Hematopoietic multipotent progenitor cell treated with erythropoietin and hydrocortisone succinate and interleukin-3 and kit ligand, for 4 days (in vitro differentiated cells): ENCODE results near the gene RAB3C.

Experiments used
- DNase-seq: peaks from one replicate; pipeline ENCODE4 v3.0.0-alpha.2; 2015

The RAB3C gene

DNA sequence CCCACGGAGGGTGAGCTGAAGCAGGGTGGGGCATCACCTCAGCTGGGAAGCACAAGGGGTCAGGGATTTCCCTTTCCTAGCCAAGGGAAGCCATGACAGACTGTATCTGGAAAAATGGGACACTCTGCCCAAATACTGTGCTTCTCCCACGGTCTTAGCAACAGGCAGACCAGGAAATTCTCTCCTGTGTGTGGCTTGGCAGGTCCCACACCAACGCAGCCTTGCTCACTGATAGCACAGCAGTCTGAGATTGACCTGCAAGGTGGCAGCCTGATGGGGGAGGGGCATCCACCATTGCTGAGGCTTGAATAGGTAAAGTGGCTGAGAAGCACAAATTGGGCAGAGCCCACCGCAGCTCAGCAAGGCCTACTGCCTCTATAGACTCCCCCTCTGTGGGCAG, 23.2 kb downstream of the RAB3C start:
- DNase-seq, result no peak

DNA sequence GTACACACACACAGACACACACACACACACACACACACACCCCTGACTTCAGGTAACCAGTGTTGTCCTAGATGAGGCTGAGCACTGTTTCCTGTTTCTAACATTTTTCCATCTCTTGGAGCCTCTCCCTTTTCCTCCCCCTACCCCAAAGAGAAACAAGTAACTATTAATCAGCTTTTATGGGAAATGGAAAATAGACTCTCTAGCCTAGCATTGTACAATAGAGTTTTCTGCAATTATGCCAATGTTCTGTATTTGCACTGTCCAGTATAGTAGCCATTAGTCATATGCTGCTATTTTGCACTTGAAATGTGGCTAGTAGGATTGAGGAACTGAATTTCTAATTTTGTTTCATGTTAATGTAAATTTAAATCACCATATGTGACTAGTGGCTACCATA, 33.1 kb downstream of the RAB3C start:
- no peak for DNase-seq

DNA sequence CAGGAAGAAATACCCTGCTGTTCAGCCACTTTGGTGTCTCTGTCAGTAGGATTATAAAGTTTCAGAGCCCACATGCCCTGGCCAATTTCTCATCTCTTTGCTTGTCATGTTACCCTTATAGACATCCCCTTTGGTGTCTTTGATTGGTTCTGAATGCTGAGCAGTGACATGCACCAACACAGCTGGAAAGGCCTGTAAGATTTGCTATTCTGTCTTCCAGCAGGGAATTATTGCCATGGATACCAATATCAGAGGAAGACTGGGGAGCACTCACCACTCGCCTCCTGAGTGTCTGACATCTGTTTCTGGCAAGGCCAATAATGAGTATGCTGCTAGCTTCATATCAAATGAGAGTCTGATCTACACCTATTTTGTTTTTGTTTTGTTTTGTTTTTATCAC, 34.4 kb downstream of the RAB3C start:
- DNase-seq, result no peak

DNA sequence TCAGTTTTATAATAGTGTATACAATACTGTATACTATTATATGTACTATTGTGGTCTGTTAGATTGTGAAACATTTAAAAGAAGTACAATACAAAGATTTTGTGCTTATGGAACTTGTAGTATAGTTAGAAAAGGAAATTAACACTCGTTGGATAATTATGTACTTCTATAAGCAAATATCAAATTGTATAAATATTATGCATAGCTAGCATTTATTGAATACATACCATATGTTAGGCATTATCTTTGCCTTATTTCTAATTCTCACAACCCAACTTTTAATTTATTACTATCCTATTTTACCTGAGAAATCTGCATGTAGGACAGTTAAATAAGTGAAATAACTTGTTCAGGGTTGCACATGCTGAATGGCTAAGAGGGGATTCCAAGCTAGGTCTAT, 37.5 kb downstream of the RAB3C start:
- DNase-seq, result no peak

DNA sequence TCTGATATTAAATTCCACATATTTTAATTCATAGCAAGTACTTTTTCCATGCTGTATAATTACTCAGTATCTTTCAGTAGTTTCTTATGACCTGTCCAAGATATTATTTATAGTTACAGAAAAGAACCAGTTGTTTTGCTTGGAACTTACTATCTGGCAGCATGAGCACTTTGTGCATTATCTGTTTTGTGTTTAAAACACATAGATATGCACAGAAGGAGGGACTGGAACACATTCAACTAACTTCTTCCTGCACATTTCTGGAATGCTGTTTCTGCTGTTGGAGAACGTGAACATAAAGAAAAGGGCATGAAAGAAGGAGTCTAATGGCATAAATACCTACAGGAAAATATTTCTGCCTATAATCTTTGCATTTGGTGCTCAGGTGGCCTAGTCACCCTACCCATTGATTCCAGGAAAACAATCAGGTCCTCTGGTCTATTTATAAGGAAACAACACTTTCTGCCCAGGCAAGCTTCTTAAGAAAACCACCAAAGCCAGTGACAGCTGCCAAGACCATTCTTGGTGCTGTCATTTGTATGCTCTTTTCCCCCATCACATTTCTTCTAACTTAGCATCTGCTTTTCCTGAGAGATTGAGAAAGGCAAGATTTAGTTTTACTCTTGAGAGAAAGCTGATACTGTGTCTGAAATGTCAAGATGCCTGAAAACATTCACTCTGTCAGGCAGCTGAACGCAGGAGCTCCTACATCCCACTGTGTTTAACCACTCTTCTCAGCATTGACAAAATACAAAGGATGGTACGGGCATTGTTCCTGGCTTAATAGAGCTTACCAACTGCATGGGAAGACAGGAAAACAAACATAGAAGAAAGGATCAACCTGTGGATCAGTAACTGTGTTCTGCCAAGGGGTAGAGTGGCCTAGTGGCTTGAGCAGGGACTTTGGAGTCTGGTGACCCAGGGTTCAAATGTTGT, 40.3 kb downstream of the RAB3C start:
- no peak for DNase-seq

DNA sequence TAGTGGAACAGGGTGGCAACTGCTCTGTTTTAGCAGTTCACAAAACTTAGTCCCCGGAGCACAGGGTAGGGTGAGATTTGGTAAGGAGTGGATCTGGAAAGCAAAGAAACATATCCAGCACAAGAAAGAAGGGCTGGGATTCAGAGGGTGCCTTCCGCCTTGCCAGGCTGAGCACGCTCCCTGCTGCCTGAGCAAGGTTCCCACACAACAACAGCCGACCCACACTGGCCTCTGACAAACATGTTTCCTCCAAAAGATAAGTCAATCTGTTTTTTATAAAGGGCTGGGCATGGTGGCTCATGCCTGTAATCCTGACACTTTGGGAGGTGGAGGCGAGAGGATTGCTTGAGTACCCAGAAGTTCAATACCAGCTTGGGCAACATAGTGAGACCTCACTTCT, 45.8 kb downstream of the RAB3C start:
- peak; percentile 12 for DNase-seq

DNA sequence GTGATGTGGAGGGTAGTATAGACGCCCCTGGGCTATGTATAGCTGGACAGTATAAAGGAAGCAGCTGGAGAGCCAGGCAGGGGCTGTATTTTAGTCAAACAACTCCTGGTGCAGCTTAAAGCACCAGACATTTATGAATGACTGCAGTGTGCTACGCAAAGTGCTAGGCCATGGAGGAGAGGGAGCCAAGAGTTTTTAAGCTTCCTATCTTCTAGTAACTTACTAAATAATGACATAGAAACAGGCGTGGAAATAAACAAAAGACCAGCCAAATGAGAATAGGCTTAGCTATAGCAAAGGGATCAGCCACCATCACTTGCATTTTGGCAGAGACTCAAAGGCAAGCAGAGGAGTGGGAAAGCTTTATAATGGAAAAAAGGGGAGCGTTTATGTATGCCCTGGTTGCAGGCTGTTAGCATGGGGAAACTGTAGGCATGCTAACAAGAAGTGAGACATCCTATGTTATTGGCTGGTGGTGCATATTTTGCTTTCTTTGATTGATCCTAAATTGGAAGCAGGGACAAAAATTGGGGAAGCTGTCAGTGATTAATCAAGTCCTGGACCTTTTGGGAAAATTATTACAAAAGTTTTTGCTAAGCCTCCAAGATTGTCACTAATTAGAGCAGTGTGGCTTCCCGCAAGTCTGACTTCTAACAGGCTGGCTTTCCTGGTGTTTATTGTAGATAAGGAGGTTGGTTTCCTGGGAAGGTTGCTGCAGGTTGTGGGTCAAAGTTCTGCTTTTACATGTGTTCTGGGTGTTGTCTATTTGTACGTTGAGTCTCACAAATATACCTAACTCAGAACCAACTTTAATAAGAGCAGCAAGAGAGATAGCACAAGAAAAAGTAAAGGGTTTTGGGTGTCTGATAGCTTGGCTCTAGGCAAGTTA, 46.6 kb downstream of the RAB3C start:
- DNase-seq, result peak; percentile 65

DNA sequence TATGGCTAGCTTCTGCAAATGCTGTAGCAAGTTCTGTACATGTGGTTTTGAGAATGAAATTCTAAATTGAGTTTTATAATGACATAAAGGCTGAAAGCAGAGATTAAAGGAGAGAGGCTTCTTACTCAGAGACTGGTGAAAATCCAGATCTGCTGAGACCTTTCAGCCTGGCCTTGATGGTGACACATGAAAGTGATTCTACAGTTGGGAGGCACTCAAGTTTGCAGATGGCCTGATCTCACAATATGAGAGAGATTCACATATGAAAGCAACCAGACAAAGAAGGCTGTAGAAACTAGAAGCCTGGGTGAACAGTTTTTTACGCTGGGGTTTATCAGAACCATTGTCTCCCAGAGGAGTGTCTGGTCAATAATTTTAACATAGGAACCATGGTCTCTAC, 49.0 kb downstream of the RAB3C start:
- no peak for DNase-seq

DNA sequence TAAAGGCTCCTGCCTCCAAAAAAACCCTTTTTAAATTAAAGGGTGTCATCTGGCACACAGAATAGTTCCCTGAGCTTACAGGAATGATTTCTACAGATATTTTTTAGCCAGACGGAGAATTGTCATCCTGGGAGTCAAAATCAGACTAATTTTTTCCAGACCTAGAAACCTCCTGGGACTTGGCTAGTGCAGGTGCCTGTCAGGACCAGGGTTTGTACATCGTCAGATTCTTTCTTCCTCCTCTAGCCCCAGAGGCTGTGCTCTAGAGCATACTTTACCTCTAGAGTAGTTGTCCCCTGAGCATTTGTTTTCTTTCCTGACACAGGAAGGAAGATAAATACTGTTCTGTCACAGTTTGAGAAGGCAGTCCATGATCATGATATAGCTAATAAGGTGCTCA, 52.5 kb downstream of the RAB3C start:
- DNase-seq, result no peak

DNA sequence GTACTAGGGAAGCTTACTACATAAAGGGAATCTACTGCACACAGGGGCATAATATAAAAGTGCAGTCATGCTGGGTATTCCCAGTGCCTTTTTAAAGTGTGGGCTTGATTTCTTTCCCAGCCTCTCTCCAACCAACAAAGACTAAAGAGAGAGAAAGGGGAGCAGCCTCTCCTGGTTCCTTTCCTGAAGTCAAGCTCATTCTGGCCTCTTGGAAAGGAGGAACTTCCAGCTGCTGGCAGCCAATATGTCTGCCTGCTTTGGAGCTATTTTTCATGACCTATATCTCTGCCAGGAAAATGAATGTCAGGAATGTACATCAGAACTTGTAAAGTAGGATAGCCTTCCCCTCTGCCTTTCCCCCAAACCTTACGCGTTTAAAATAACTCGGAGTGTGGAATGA, 57.1 kb downstream of the RAB3C start:
- no peak for DNase-seq

DNA sequence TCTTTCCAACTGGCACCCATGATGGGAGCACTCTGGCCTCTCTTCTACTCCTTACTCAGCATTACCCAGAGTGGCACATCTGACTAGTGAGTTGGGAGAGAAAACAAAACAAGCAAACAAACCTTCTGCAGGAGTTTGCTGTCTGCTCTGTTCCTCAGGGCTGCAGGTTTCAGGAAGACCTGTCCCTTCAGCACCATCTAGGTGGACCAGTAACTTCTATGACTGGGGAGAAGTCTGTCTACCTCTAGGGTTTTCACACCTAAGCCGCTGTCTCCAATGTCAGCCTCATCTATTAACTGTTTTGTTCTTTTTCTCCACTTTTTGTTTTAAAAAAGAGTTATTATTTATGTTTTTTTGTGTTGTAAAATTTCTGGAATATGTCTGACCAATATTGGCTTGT, 58.7 kb downstream of the RAB3C start:
- peak; percentile 9 for DNase-seq

DNA sequence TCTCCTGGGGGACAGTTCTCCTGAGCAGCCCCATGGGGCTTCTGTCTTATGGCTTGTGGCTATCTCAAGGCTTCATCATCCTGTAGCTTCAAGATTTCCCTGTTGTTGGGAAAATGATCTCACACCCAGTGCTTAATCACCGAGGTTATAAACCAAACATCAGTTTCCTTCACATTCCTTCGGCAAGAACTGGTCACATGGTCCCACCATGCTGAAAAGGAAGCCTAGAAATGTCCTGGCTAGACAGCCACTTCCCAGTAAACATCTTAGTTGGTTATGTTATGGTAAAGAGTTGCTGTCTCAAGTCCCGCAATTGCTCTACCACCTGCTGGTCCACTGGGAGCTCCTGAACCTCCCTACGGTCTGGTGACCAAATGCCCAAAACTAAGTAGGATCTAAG, 66.0 kb downstream of the RAB3C start:
- DNase-seq, result no peak

DNA sequence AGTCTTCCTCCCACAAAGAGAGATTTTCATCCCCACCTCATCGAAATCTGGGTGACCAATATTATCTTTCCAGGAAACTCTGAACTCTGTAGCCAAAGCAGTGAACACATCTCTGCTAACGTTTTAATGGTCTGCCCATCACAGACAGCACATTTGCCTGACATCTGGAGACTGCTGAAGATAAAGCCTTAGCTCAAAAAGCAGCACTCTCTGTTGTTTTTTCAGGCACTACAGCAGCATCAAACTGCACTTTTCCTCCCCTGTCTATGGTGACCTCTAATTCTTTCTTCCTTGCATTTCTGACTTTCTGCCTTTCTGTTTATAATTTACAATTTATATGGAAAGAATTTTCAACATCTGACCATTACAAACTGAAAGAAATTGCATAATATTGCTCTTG, 66.8 kb downstream of the RAB3C start:
- DNase-seq, result no peak

DNA sequence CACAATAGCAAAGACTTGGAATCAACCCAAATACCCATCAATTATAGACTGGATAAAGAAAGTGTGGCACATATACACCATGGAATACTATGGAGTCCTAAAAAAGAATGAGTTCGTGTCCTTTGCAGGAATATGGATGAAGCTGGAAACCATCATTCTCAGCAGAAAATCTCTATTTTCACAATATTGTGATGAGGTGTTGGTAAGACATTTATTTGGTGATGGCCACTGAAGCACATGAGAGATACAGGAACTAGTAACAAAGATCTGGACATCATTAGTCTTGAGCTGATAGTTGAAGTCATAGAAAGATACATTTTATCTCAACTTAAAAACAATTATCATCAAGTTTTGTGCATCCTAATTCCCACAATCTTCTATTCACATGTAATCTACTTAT, 70.6 kb downstream of the RAB3C start:
- DNase-seq, result no peak

DNA sequence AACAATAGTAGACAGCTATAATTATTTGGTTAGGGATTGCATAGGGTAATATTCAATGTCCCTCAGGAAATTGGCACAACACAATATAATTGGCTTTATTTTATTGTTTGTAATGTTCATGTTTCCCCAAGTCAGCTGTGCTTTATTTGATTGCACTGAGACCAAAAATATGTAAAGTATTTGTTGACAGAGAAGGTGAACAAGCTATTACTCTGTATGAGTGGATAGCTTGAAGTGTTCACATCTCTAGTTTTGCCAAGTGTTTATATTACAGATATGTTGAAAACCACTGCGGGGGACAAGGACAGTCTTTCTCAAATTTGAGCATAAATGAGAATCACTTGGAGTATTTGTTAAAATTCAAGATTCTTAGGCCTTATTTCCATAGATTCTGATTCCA, 83.3 kb downstream of the RAB3C start:
- no peak for DNase-seq

DNA sequence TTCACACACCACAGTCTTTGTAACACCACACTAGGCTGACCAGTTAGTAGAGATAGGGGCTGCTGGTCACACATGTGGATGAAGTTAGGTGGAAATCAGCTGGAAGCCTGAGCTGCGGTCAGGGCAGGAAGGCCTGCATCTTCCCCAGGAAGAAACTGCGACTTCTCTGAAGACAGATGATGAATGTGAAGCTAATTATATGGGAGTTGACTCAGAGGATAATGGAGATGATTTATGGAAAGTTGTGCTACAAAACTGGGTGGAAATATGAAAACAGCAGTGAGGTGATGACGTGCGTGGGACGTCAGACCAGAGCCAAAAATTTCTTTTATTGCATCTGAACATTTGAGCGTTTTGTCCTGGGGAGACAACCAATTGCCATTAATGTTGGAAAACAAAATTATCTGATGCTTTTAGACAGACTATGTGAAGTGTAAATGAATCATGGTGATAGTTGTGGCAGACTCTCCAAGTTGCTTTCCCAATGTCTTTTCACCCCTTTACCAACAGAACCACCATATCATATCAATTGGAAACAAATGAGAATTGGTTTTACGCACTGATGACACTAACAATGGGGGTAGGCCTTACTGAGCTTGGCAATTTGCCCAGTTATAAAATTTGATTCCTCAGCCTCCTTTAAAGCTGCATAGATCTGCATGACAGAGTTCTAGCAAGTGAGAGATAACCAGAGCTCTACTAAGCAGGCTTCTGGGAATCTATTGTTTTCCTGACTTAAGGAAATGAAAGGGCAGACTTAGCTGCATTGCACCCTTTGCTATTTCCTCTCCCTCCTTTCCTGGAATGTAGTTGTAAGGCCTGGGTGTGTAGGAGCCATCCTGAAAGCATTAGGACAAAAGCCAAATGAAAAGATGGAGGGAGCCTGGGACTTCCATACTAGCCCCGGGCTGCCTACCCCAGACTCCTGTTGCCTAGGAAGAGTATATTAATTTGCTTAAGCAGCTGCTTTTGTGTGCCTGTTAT, 84.0 kb downstream of the RAB3C start:
- DNase-seq, result peak; percentile 36

DNA sequence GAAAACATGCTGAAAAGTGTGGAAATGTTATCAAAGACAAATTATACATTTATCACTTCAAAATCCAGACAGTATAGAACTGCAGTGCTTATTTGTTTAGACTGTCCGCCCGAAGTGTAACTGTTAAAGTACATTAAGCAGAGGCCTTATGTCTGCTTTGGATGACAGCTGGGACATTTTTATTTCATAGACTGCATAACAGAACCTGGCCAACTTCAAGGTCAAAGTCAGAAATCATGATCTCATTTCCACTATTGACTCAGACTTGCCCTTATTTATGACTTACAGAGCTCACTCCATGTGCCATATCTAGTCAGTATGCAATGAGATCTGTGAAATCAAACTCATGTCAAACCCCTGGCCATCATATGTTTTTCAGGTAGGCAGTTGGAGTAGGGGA, 87.7 kb downstream of the RAB3C start:
- no peak for DNase-seq

DNA sequence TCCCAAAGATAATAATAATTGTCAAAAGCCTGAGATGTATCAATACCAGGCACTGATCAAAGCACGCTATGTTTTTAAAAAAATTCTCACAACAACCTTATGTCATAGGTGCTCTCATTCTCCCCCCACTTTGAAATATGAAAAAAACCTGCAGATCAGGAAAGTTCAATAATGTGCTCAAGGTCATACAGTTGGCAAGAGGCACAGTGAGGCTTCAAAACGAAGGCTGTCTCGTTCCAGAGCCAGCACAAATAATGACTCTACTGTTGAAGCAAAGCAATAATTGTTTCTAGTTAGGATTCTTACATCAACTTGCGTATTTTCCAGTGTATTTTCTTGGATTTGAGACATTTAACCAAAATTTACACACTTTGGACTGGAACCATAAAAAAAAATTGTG, 88.3 kb downstream of the RAB3C start:
- no peak for DNase-seq

DNA sequence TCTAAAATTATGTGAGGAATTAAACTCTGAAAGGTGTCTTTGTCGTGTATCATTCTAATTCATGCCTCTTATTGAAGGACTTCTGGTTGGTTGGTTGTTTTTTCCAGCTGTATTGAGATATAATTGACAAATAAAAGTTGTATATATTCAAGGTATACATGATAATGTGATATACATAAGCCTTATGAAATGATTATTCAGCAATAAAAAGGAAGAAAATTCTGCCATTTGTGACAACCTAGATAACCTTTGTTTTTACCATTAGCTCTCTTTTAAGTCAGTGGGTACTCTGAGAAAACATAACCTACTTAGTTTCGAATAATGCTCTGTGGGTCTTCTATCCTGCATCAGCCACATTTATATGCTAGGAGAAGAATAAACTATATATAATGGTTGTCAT, 89.6 kb downstream of the RAB3C start:
- DNase-seq, result no peak

DNA sequence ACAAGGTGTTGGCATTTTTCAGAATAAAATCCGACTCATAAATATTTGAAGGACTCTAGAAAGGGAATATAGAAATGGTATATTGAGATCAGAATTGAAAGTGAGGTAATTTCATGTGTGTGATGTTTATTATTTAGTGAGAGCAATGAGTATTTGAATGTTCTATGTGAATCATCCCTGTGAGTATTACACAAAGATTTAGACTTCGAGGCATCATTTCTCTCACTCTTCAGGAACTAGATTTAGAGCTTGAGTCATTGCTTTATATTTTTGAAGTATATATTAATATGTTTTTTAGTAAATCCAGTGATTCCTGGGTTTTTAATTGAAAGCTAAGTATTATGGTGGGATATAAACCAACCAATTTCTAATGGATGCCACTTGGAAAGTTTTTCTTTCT, 91.2 kb downstream of the RAB3C start:
- no peak for DNase-seq

DNA sequence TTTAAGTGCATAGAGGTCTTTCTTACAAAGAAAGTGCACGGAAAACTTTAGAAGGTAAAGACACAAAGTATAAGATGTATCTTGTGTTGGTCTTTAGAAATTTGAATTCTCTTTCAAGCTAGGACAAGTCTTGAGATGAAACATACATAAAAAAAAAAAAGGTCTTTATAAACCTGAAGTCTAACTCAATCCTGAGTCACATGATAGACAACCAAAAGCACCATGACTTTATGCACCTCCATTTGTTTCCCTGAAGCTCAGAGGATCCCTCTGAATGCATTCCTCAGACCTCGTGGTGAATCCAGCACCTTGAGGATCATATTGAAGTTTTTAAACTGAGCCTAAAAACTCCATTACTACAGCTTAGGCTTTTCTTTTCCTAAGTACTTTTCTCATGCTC, 91.8 kb downstream of the RAB3C start:
- DNase-seq, result no peak

DNA sequence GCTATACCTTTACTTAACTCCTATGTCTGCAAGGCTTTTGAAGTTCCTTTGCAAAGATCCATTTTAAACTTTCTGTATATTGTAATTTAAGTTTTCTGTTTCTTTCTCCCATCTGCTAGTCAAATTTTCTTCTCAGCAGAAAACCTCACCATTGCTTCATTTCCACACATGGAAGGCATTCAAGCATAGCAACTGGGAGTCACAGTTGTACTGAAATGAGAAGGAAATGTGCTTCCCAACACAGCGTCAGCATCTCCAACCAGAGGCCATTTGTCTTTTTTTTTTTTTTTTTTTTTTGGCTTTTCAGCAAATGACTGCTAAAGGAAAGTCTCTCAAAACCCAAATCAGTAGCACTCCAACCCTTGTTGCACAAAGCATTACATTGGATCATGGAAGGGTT, 92.5 kb downstream of the RAB3C start:
- no peak for DNase-seq

DNA sequence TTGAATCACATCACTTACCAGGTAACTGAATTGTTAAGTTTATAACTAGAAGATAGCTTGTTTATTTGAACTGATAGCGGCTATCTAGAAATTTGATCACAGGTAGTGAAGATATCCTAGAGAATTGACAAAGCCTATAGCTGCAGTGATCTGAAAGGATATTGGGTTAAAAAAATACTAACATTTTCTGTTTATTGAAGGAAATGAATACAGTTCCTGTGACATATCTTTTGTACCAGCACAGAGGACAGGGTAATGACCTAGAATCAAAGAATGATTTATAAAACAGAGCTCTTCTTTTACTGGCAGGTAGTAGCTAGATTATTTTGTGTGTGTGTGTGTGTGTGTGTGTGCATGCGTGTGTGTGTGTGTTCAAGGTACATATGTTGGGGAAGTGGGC, 94.8 kb downstream of the RAB3C start:
- no peak for DNase-seq
